NOMO-1 treated with dmso at 0.1 percent for 144 hours (cell line): ENCODE results near the gene COL8A2.
A peak's percentile ranks its signal among the peaks of the same experiment; 100 is the strongest.

Experiments used
- DNase-seq: peaks from one replicate; lab custom pipeline; 2025; ENCODE audit not compliant: unreplicated experiment; lab: John Stamatoyannopoulos, UW

The COL8A2 gene

GRCh38 chr1:36115200-36115669 is 9.8 kb downstream of the COL8A2 start:
- DNase-seq = no peak

GRCh38 chr1:36114371-36114770 is 10.7 kb downstream of the COL8A2 start:
- no peak for DNase-seq

GRCh38 chr1:36112823-36113222 is 12.2 kb downstream of the COL8A2 start:
- DNase-seq = no peak

GRCh38 chr1:36111151-36111550 is 13.9 kb downstream of the COL8A2 start:
- DNase-seq = no peak

GRCh38 chr1:36109041-36109679 is 15.9 kb downstream of the COL8A2 start:
- DNase-seq = no peak

GRCh38 chr1:36108314-36108713 is 16.7 kb downstream of the COL8A2 start:
- DNase-seq = no peak

GRCh38 chr1:36107394-36107793 is 17.6 kb downstream of the COL8A2 start:
- DNase-seq = no peak

- no peak for DNase-seq
These were observed 18.8 kb downstream of the COL8A2 start for GRCh38 chr1:36106269-36106668.

- no peak for DNase-seq
These were observed 23.5 kb downstream of the COL8A2 start for GRCh38 chr1:36101546-36101945.

GRCh38 chr1:36100376-36100775 is 24.6 kb downstream of the COL8A2 start:
- DNase-seq = no peak

GRCh38 chr1:36099681-36100341 is 25.2 kb downstream of the COL8A2 start:
- no peak for DNase-seq

- DNase-seq = no peak
These were observed 26.2 kb downstream of the COL8A2 start for GRCh38 chr1:36098650-36099365.

- DNase-seq = no peak
These were observed 27.1 kb downstream of the COL8A2 start for GRCh38 chr1:36097693-36098585.

GRCh38 chr1:36096500-36097432 is 28.3 kb downstream of the COL8A2 start:
- DNase-seq = no peak

- DNase-seq = peak; percentile 15
These were observed 29.1 kb downstream of the COL8A2 start for GRCh38 chr1:36095760-36096405.

GRCh38 chr1:36094621-36095061 is 30.4 kb downstream of the COL8A2 start:
- DNase-seq = no peak

GRCh38 chr1:36093929-36094328 is 31.1 kb downstream of the COL8A2 start:
- DNase-seq = no peak

- DNase-seq = no peak
These were observed 31.8 kb downstream of the COL8A2 start for GRCh38 chr1:36093226-36093625.

- no peak for DNase-seq
These were observed 32.2 kb downstream of the COL8A2 start for GRCh38 chr1:36092798-36093185.
